DMS 273 (cell line): ENCODE data around the gene DUSP23.

Experiments
- DNase-seq: peaks from one replicate; lab custom pipeline; 2025; ENCODE audit not compliant: unreplicated experiment; lab: John Stamatoyannopoulos, UW

Gene DUSP23

DNA sequence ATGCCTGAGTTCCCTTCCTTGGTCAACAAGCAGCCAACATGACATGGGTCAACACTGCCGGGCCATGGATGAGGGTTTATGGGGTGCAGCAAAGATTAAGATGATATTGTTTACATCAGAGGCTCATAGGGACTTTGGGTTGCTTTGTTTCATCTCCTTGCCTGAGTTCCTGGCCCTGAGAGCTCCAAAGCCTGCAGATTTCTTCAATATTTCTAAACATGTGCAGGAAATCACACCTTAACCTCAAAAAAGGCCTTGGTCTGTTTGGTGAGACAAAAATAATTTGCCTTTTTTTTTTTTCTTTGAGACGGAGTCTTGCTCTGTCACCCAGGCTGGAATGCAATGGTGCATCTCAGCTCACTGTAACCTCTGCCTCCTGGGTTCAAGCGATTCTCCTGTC, 46.8 kb downstream of the DUSP23 start:
- DNase-seq, result no peak

DNA sequence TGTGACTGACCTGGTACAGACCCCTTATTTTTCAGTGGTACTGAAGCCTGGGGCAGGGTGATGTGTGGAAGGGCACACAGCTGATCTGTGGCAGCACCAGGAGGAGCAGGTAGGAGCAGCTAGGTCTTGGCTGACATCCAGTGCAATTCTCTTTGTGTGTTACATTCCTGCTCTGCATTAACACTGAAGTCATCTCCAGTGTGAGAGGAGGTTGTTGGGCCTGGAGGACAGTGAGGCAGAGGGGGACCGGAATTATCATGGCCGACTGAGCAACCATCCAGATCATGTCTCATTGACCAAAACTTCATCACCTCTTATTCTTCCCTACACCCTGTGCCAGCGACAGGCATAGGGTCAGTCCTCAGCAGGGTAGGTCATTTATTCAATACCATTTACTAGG, 47.4 kb downstream of the DUSP23 start:
- DNase-seq, result no peak

- DNase-seq, result no peak
Measured at GRCh38 chr1:159828581-159829272, 48.0 kb downstream of the DUSP23 start.

- peak; percentile 73 for DNase-seq
Measured at GRCh38 chr1:159829273-159829634, 48.5 kb downstream of the DUSP23 start.

GRCh38 chr1:159829822-159830465, 49.2 kb downstream of the DUSP23 start:
- peak; percentile 39 for DNase-seq

DNA sequence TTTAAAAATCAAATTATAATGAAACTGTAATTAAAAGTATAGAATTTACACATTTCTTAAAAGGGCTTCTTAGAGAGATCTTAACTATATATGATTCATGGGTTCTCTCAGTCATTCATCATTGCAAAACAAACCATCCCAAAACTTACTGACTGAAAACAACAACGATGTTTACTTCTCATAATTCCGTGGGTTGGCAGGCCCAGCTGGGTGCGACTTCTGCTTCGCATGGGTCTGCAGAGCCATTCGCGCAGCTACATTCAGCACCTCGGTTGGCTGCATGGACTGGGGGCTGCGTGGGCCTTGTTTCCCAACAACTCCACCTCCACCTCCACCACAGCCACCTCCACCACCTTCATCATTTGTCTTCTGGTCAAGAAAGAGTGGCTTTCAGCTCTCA, 50.0 kb downstream of the DUSP23 start:
- no peak for DNase-seq

GRCh38 chr1:159831412-159832141, 50.8 kb downstream of the DUSP23 start:
- peak; percentile 25 for DNase-seq
